Osteoblast (primary cell): Measurements from ENCODE around the gene NOX4. TPM values are rescaled to one million over a fixed set of nuclear protein-coding genes. Genes with fewer than 3 reads are reported as not detected.
A peak's percentile ranks its signal among the peaks of the same experiment; 100 is the strongest.

Experiments
- DNase-seq: peaks from one replicate; pipeline ENCODE4 v3.0.0; 2011; ENCODE audit warnings: low spot score, mixed read lengths; ENCODE audit not compliant: insufficient read length; ENCODE audit errors: missing footprints
- H2AFZ ChIP-seq: 2 replicates; pipeline ENCODE4 v1.6.0; 2011; ENCODE audit warnings: mild to moderate bottlenecking, low read length
- H3K27ac ChIP-seq: 2 replicates; pipeline ENCODE4 v1.5.1; 2011; ENCODE audit warnings: mild to moderate bottlenecking, low read depth, low read length, moderate library complexity
- H3K27me3 ChIP-seq: 2 replicates; pipeline ENCODE4 v1.6.0; 2012; ENCODE audit warnings: mild to moderate bottlenecking, control low read depth, inconsistent platforms, low read length, moderate library complexity; ENCODE audit not compliant: insufficient read depth
- H3K36me3 ChIP-seq: 2 replicates; pipeline ENCODE4 v1.5.1; 2011; ENCODE audit warnings: mild to moderate bottlenecking, low read length, control low read depth, moderate library complexity; ENCODE audit not compliant: insufficient read depth
- H3K4me1 ChIP-seq: 2 replicates; pipeline ENCODE4 v1.5.1; 2011; ENCODE audit warnings: mild to moderate bottlenecking, low read length, control low read depth, moderate library complexity; ENCODE audit not compliant: insufficient read depth
- H3K4me2 ChIP-seq: 2 replicates; pipeline ENCODE4 v1.6.0; 2011; ENCODE audit warnings: mild to moderate bottlenecking, low read length; ENCODE audit not compliant: insufficient read depth
- H3K4me3 ChIP-seq: fragments of 200-600 bp; sonication (generic); 3 replicates; pipeline ENCODE4 v1.5.1; 2012; ENCODE audit warnings: mild to moderate bottlenecking, low read length, inconsistent platforms; ENCODE audit not compliant: insufficient read depth
- H3K79me2 ChIP-seq: 2 replicates; pipeline ENCODE4 v1.6.0; 2012; ENCODE audit warnings: mild to moderate bottlenecking, low read length, control low read depth, inconsistent platforms; ENCODE audit not compliant: insufficient read depth
- H3K9me3 ChIP-seq: 2 replicates; pipeline ENCODE4 v1.5.1; 2011; ENCODE audit warnings: low read depth, low read length, control low read depth
- H4K20me1 ChIP-seq: 2 replicates; pipeline ENCODE4 v1.6.0; 2012; ENCODE audit warnings: mild to moderate bottlenecking, low read length, control low read depth; ENCODE audit not compliant: insufficient read depth
- CTCF ChIP-seq: IDR thresholded peaks from 2 replicates; pipeline ENCODE4 v1.5.1; 2011; ENCODE audit warnings: mild to moderate bottlenecking, low read depth, low read length, moderate library complexity; ENCODE audit errors: extremely low read depth
- total RNA-seq: library from RNA; depleted of rRNA; stranded (reverse); fragments of >200 nt; gene quantifications from 2 replicates; pipeline ENCODE4 v1.2.3, GENCODE V29; 2012

NOX4 gene
- 1.8 TPM in 2 replicates for total RNA-seq

- TF ChIP-seq CTCF: no peak
- Histone ChIP-seq H3K4me2 (peak within 1 kb of the TSS; percentile 86), H3K36me3 (no peaks in the 10 kb centered on the region), H4K20me1 (no peaks in the 10 kb centered on the region), H3K79me2 (no peaks in the 10 kb centered on the region), H3K9me3 (no peaks in the 10 kb centered on the region), H3K27ac (peak within 1 kb of the TSS; percentile 45), H2AFZ (peak within 1 kb of the TSS; percentile 83), H3K27me3 (no peaks in the 10 kb centered on the region), H3K4me3 (peak within 1 kb of the TSS; percentile 77), H3K4me1 (peaks cover 3% of the 10 kb centered on the region)
- peak; percentile 80 for DNase-seq
Observed at GRCh38 chr11:89490981-89491690, at the start of gene NOX4. NOX4 (minus strand) TSS chr11:89491375; CDS start chr11:89491246, 129 bp downstream.

- no peak overlapping the region for H3K27ac ChIP-seq
- no peaks in the 10 kb centered on the region for H3K79me2 ChIP-seq
- no peaks in the 10 kb centered on the region for H4K20me1 ChIP-seq
- H3K4me1 ChIP-seq: no peaks in the 10 kb centered on the region
- H2AFZ ChIP-seq: no peak overlapping the region
- DNase-seq: no peak
- TF ChIP-seq CTCF: no peak
- no peaks in the 10 kb centered on the region for H3K27me3 ChIP-seq
- H3K4me3 ChIP-seq: no peak overlapping the region
- no peaks in the 10 kb centered on the region for H3K9me3 ChIP-seq
- no peaks in the 10 kb centered on the region for H3K36me3 ChIP-seq
- no peak overlapping the region for H3K4me2 ChIP-seq
Observed at GRCh38 chr11:89540826-89541225, 49.7 kb upstream of the NOX4 start.

GRCh38 chr11:89537936-89538335 lies 46.8 kb upstream of the NOX4 start:
- Histone ChIP-seq H3K27ac (no peak overlapping the region), H3K4me2 (no peak overlapping the region), H3K27me3 (no peaks in the 10 kb centered on the region), H2AFZ (no peak overlapping the region), H3K36me3 (no peaks in the 10 kb centered on the region), H3K9me3 (no peaks in the 10 kb centered on the region), H3K79me2 (no peaks in the 10 kb centered on the region), H4K20me1 (no peaks in the 10 kb centered on the region), H3K4me3 (no peak overlapping the region), H3K4me1 (no peaks in the 10 kb centered on the region)
- no peak for TF ChIP-seq CTCF
- DNase-seq: peak; percentile 35

GRCh38 chr11:89536926-89537325 lies 45.8 kb upstream of the NOX4 start:
- no peak overlapping the region for H3K4me3 ChIP-seq
- H3K79me2 ChIP-seq: no peaks in the 10 kb centered on the region
- peak; percentile 10 for DNase-seq
- no peak for TF ChIP-seq CTCF
- no peaks in the 10 kb centered on the region for H3K36me3 ChIP-seq
- no peak overlapping the region for H3K4me2 ChIP-seq
- no peaks in the 10 kb centered on the region for H3K27me3 ChIP-seq
- H2AFZ ChIP-seq: no peak overlapping the region
- no peaks in the 10 kb centered on the region for H3K9me3 ChIP-seq
- H3K27ac ChIP-seq: no peak overlapping the region
- no peaks in the 10 kb centered on the region for H3K4me1 ChIP-seq
- no peaks in the 10 kb centered on the region for H4K20me1 ChIP-seq
